Gastroesophageal sphincter (tissue), 3 donors: ENCODE data around the gene ZMPSTE24.

Source experiments
- EP300 ChIP-seq: sonication (generic); formaldehyde crosslinking; IDR thresholded peaks from one replicate; pipeline ENCODE4 v1.6.1; 2017; ENCODE audit warnings: antibody characterized with exemption, mild to moderate bottlenecking
- POLR2A ChIP-seq, 2 donors: fragments of 450-650 bp; IDR thresholded peaks; one replicate each; pipeline ENCODE4 v1.6.1; 2017; ENCODE audit warnings: antibody characterized with exemption in 2 of 2, mild to moderate bottlenecking in 2 of 2, moderate library complexity in 1 of 2
- POLR2AphosphoS5 ChIP-seq: sonication (generic); formaldehyde crosslinking; IDR thresholded peaks from one replicate; pipeline ENCODE4 v1.6.1; 2017; ENCODE audit warnings: antibody characterized with exemption
- TF ChIP-seq, protein P1 (sequence below), 4 experiments: fragments of 200-600 bp in 2 of 4; fragments of 450-650 bp in 2 of 4; sonication (generic) in 1 of 4; IDR thresholded peaks; one replicate each; pipeline ENCODE4 v1.5.1; 2017 to 2019; ENCODE audit warnings: antibody characterized with exemption in 4 of 4, mild to moderate bottlenecking in 2 of 4, moderate library complexity in 2 of 4

DNA sequence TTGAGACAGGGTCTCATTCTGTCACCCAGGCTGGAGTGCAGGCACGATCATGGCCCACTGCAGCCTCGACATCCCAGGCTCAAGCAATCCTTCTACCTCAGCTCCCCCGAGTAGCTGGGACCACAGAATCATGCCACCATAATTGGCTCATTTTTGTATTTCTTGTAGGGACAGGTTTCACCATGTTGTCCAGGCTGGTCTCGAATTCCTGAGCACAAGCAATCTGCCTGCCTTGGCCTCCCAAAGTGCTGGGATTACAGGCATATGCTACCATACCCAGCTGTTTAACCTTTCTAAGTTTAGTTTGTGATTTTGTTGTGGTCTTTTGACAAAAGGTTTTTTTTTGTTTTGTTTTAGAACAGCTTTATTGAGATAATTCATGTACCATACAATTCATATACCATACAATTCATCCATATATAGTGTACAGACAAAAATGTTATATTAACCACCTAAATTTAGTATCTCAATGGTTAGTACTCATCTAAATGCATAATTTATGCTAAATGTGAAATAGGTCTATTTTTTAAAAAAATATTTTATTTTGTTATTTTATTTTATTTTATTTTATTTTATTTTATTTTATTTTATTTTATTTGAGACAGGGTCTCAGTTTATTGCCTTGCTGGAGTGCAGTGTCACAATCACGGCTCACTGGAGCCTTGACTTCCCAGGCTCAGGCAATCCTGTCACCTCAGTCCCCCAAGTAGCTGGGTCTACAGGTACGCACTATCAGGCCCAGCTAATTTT is 8.9 kb downstream of the ZMPSTE24 start:
- TF ChIP-seq, protein P1, sequence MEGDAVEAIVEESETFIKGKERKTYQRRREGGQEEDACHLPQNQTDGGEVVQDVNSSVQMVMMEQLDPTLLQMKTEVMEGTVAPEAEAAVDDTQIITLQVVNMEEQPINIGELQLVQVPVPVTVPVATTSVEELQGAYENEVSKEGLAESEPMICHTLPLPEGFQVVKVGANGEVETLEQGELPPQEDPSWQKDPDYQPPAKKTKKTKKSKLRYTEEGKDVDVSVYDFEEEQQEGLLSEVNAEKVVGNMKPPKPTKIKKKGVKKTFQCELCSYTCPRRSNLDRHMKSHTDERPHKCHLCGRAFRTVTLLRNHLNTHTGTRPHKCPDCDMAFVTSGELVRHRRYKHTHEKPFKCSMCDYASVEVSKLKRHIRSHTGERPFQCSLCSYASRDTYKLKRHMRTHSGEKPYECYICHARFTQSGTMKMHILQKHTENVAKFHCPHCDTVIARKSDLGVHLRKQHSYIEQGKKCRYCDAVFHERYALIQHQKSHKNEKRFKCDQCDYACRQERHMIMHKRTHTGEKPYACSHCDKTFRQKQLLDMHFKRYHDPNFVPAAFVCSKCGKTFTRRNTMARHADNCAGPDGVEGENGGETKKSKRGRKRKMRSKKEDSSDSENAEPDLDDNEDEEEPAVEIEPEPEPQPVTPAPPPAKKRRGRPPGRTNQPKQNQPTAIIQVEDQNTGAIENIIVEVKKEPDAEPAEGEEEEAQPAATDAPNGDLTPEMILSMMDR (IDR thresholded peaks at IDR 0.05), result no peak
- TF ChIP-seq EP300 (no peak), POLR2AphosphoS5 (no peak), POLR2A (IDR thresholded peaks at IDR 0.05) (no peak)
